ENCODE measurements around the gene ATP1B1.

Gene ATP1B1

GRCh38 chr1:169109561-169110134 lies 3.2 kb downstream of the ATP1B1 start:
- Histone ChIP-seq H3K4me3 (ENCODE audit: low read depth, low read length) (peak overlapping the region; percentile 9), H3K4me1 (ENCODE audit: control insufficient read depth, insufficient read depth, low read length) (peaks cover 26% of the 10 kb centered on the region), H3K27ac (ENCODE audit: extremely low read depth, low read depth, low read length) (peak overlapping the region; percentile 6; the same call in 1 of the 2 replicates), H3K36me3 (ENCODE audit: control insufficient read depth in 2 of 2, insufficient read depth in 1 of 2, low read length in 2 of 2) (peaks cover 25 to 35% of the 10 kb centered on the region in 2 experiments), H3K9me3 (ENCODE audit: control insufficient read depth, insufficient read depth, low read depth, low read length) (no peaks in the 10 kb centered on the region)
- POLR2A ChIA-PET = no interaction called here
- CTCF ChIA-PET = interaction anchor here (0.6 to 1.6 kb wide), 5 partner anchors 28 to 767 kb away, joined by 3 to 9 read pairs (median 4); no protein-coding TSS in a partner anchor
- TF ChIP-seq ZNF391 (tag by site-specific recombination; IDR thresholded peaks at IDR 0.05; ENCODE audit: borderline replicate concordance, low read depth) (no peak), ZNF707 (tag by site-specific recombination; IDR thresholded peaks at IDR 0.05) (no peak), ZNF600 (tag by site-specific recombination; IDR thresholded peaks at IDR 0.05) (peak; percentile 64; the same call in 1 of the 2 replicates), ZFP37 (tag by site-specific recombination; IDR thresholded peaks at IDR 0.05) (no peak), ZNF670 (tag by site-specific recombination; IDR thresholded peaks at IDR 0.05; ENCODE audit: low read depth) (no peak), ZFP3 (tag by site-specific recombination; IDR thresholded peaks at IDR 0.05; ENCODE audit: low read depth) (no peak; the same call in none of the 2 replicates), ZNF629 (tag by site-specific recombination; IDR thresholded peaks at IDR 0.05) (peak; percentile 94), ZNF747 (tag by site-specific recombination; IDR thresholded peaks at IDR 0.05) (no peak), ZNF394 (tag by site-specific recombination; IDR thresholded peaks at IDR 0.05; ENCODE audit: borderline replicate concordance) (no peak), ATF2 (tag by site-specific recombination; IDR thresholded peaks at IDR 0.05; ENCODE audit: low read depth) (peak; percentile 79), ZNF354C (tag by site-specific recombination; IDR thresholded peaks at IDR 0.05; ENCODE audit: borderline replicate concordance, low read depth) (no peak), ZNF777 (tag by site-specific recombination; IDR thresholded peaks at IDR 0.05; ENCODE audit: borderline replicate concordance) (no peak), ZNF514 (tag by site-specific recombination; IDR thresholded peaks at IDR 0.05) (no peak), ZBTB17 (tag by site-specific recombination; IDR thresholded peaks at IDR 0.05) (peak; percentile 67), ZBTB44 (tag by site-specific recombination; IDR thresholded peaks at IDR 0.05) (peak; percentile 76), ZNF530 (tag by site-specific recombination; IDR thresholded peaks at IDR 0.05; ENCODE audit: low read depth) (no peak), ZNF426 (tag by site-specific recombination; IDR thresholded peaks at IDR 0.05) (no peak), ZNF449 (tag by site-specific recombination; IDR thresholded peaks at IDR 0.05) (no peak)
- TF ChIP-seq, protein P1, sequence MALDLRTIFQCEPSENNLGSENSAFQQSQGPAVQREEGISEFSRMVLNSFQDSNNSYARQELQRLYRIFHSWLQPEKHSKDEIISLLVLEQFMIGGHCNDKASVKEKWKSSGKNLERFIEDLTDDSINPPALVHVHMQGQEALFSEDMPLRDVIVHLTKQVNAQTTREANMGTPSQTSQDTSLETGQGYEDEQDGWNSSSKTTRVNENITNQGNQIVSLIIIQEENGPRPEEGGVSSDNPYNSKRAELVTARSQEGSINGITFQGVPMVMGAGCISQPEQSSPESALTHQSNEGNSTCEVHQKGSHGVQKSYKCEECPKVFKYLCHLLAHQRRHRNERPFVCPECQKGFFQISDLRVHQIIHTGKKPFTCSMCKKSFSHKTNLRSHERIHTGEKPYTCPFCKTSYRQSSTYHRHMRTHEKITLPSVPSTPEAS (tag by site-specific recombination; IDR thresholded peaks at IDR 0.05) = no peak
- TF ChIP-seq, protein P2, sequence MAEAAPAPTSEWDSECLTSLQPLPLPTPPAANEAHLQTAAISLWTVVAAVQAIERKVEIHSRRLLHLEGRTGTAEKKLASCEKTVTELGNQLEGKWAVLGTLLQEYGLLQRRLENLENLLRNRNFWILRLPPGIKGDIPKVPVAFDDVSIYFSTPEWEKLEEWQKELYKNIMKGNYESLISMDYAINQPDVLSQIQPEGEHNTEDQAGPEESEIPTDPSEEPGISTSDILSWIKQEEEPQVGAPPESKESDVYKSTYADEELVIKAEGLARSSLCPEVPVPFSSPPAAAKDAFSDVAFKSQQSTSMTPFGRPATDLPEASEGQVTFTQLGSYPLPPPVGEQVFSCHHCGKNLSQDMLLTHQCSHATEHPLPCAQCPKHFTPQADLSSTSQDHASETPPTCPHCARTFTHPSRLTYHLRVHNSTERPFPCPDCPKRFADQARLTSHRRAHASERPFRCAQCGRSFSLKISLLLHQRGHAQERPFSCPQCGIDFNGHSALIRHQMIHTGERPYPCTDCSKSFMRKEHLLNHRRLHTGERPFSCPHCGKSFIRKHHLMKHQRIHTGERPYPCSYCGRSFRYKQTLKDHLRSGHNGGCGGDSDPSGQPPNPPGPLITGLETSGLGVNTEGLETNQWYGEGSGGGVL (tag by site-specific recombination; IDR thresholded peaks at IDR 0.05) = no peak
- TF ChIP-seq, protein P3, sequence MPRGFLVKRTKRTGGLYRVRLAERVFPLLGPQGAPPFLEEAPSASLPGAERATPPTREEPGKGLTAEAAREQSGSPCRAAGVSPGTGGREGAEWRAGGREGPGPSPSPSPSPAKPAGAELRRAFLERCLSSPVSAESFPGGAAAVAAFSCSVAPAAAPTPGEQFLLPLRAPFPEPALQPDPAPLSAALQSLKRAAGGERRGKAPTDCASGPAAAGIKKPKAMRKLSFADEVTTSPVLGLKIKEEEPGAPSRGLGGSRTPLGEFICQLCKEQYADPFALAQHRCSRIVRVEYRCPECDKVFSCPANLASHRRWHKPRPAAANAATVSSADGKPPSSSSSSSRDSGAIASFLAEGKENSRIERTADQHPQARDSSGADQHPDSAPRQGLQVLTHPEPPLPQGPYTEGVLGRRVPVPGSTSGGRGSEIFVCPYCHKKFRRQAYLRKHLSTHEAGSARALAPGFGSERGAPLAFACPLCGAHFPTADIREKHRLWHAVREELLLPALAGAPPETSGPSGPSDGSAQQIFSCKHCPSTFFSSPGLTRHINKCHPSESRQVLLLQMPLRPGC (tag by site-specific recombination; IDR thresholded peaks at IDR 0.05) = peak; percentile 61
